Effector memory CD8-positive, alpha-beta T cell (primary cell): ENCODE data around the gene TMEM132C.

ENCODE experiments used
- ATAC-seq: fragments of 150-1000 bp; cut with Tn5 transposase; replicated peaks from 2 replicates; pipeline ENCODE4 v1.10.0; 2021; ENCODE audit warnings: mild to moderate bottlenecking, moderate library complexity
- DNase-seq, 3 experiments: peaks; one replicate each; pipeline ENCODE4 v3.0.0; 2021
- H3K27ac Mint-ChIP-seq, 2 donors: one replicate each; pipeline ENCODE4 v1.8.0; 2022; ENCODE audit warnings: mild to moderate bottlenecking in 2 of 2, mixed read lengths in 2 of 2, moderate library complexity in 2 of 2
- H3K27me3 Mint-ChIP-seq, 2 donors: one replicate each; pipeline ENCODE4 v1.8.0; 2022; ENCODE audit warnings: mixed read lengths in 2 of 2
- H3K36me3 Mint-ChIP-seq: one replicate; pipeline ENCODE4 v1.8.0; 2022; ENCODE audit warnings: mild to moderate bottlenecking, moderate library complexity, mixed read lengths; ENCODE audit not compliant: insufficient read depth
- H3K4me1 Mint-ChIP-seq, 2 donors: one replicate each; pipeline ENCODE4 v1.8.0; 2022; ENCODE audit warnings: low read depth in 2 of 2, mixed read lengths in 2 of 2
- H3K4me3 Mint-ChIP-seq, 2 donors: one replicate each; pipeline ENCODE4 v1.8.0; 2022; ENCODE audit warnings: mild to moderate bottlenecking in 2 of 2, mixed read lengths in 2 of 2, moderate library complexity in 2 of 2
- H3K9me3 Mint-ChIP-seq, 2 donors: one replicate each; pipeline ENCODE4 v1.8.0; 2022; ENCODE audit warnings: mixed read lengths in 2 of 2

TMEM132C gene

DNA sequence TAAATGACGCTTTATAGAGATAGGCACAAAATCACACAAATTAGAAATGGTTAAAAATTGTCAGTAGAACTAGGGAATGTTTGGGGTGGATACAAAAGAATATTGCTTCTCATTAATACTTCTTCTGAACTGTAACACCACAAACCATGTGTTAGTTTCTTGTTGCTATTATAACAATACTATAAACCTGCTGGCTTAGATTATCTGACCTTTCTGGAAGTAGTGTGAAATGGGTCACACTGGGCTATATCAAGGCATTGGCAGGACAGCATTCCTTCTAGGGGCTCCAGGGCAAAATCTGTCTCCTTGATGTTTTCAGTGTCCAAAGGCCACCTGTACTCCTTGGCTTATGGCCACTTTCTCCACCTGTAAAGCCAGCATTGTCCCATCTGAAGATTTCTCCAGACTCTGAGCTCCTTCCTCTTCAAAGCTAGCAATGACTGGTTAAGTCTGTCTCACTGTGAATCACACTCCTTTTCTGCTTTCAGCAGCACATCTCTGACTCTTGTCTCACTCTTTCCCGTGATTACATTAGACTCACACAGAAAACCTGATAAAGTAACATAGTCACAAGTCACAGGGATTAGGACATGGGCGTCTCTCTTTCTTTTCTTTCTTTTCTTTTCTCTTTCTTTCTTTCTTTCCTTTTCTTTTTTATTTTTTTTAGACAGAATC, 470.5 kb downstream of the TMEM132C start:
- Mint-ChIP-seq H3K27ac (peak overlapping the region; percentile 53 to 78), H3K4me1 (peaks cover 27 to 50% of the 10 kb centered on the region in 2 donors), H3K27me3 (peaks cover 0 to 5% of the 10 kb centered on the region in 2 donors), H3K9me3 (peaks cover 7 to 11% of the 10 kb centered on the region in 2 donors), H3K36me3 (peaks cover 5% of the 10 kb centered on the region), H3K4me3 (peak overlapping the region in 1 of 2 donors; percentile 27)
- DNase-seq (no peak), ATAC-seq (peak; percentile 24)

DNA sequence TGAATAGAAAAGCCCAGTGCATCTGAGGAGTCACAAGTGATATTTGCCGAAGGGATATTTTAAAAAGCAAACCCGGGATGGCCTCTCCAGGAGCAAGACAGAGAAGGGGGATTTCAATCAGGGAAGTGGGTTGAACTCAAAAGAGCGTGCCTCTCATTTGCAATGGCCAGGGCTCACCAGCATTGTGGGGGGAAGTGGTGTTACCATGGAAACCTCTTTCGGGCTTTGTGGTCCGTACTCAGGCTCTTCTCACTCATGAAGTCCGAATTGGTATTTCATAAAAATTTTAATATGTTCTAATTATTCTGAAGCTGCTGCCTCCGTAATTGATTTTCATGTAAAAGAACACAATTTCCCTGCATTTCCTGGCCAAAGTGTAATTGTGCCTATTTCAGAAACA, 476.9 kb downstream of the TMEM132C start:
- H3K36me3 Mint-ChIP-seq = peaks cover 3% of the 10 kb centered on the region
- peak overlapping the region; percentile 65 to 67 for H3K4me3 Mint-ChIP-seq
- ATAC-seq (no peak), DNase-seq (no peak)
- peaks cover 7% of the 10 kb centered on the region in 2 donors for H3K9me3 Mint-ChIP-seq
- no peaks in the 10 kb centered on the region for H3K27me3 Mint-ChIP-seq
- peaks cover 55 to 67% of the 10 kb centered on the region in 2 donors for H3K4me1 Mint-ChIP-seq
- H3K27ac Mint-ChIP-seq = peak overlapping the region; percentile 94 to 96

DNA sequence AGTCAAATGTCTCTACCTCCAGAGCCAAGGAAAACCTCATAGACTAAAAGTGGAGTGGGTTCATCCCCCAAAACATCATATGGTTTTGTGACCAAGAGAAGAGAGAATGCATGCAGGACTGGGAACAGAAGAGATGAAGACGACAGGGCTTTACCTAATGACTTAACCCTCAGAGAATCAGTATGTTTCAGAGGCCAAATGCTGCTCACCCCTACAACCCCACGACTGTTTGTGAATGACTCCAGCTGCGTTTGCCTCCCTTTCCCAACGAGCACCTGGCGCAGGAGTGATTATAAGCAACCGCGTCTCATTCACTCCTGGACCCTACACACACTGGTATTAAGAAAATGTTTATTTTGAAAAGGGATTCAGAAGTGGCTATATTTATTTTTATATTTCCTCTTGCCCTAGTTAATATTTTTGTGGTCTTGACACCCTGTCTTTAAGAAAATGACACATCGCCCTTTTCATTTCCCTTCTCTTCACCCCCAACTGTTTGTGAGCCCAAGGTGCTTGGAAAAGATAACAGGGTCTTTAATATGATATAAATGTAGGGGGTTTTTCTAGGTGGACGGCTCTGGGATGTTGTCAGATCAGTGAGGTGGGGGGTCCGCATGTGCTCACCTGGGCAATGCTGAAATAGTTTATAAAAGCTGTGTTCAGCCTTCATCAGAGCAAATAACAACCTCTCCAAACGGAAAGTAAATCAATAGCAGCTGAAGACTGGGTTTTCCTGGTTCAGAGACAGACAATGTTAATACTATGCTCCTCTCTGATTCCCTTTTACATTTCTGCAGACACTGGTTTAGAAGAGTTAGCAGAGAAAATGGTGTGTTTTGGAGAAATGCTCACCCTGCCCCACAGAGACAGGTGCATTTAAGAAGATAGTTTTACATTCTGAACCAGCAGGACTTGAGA, 479.1 kb downstream of the TMEM132C start:
- peak overlapping the region; percentile 69 to 76 for H3K4me3 Mint-ChIP-seq
- ATAC-seq (peak; percentile 87), DNase-seq (no peak)
- no peaks in the 10 kb centered on the region for H3K27me3 Mint-ChIP-seq
- H3K36me3 Mint-ChIP-seq = peaks cover 3% of the 10 kb centered on the region
- peak overlapping the region; percentile 94 to 96 for H3K27ac Mint-ChIP-seq
- H3K9me3 Mint-ChIP-seq = no peaks in the 10 kb centered on the region
- H3K4me1 Mint-ChIP-seq = peaks cover 52 to 61% of the 10 kb centered on the region in 2 donors

DNA sequence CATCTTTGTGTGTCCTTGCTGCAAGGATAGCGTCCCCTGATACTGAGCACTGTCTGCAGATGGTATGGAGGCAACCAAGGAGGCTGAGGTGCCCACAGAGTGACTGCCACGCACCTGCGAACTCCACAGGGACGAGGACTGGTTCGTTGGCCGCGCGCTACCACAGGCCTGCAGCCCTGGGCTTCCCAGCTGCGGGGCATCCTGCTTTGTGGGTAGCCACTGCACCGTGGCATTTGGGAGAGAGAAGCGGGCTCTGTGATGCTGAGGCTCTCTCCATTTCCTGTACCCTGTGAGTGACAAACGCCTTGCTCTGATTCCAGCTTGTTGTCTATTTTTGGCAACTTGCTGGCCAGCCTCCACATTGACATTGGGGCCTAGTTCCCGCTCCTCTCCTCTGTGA, 480.5 kb downstream of the TMEM132C start:
- H3K27me3 Mint-ChIP-seq = no peaks in the 10 kb centered on the region
- peaks cover 3% of the 10 kb centered on the region for H3K36me3 Mint-ChIP-seq
- H3K4me1 Mint-ChIP-seq = peaks cover 49 to 53% of the 10 kb centered on the region in 2 donors
- no peaks in the 10 kb centered on the region for H3K9me3 Mint-ChIP-seq
- DNase-seq (no peak), ATAC-seq (no peak)
- H3K4me3 Mint-ChIP-seq = peak overlapping the region; percentile 69 to 76
- H3K27ac Mint-ChIP-seq = peak overlapping the region; percentile 94 to 96

DNA sequence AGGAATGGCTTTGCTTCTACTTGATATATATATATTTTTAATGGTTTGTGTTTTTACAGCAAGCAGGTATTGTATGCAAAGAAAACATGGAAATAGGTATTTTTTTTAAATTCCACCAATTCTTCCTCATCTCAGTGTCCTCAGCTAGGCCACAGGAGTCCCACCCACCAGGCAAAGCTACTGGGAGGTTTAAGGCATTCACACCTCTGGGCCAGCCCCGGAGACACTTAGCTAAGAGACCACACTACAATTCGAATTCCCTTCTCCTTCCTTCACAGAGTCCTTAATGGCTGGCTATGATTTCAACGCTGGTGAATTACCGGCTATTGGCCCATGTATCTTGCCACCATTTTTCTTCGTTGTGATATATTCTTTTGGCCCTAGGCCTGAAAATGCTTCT, 485.4 kb downstream of the TMEM132C start:
- ATAC-seq (no peak), DNase-seq (no peak)
- no peak overlapping the region for H3K27ac Mint-ChIP-seq
- no peaks in the 10 kb centered on the region for H3K9me3 Mint-ChIP-seq
- peaks cover 20 to 24% of the 10 kb centered on the region in 2 donors for H3K4me1 Mint-ChIP-seq
- no peaks in the 10 kb centered on the region for H3K36me3 Mint-ChIP-seq
- no peak overlapping the region for H3K4me3 Mint-ChIP-seq
- no peaks in the 10 kb centered on the region for H3K27me3 Mint-ChIP-seq

DNA sequence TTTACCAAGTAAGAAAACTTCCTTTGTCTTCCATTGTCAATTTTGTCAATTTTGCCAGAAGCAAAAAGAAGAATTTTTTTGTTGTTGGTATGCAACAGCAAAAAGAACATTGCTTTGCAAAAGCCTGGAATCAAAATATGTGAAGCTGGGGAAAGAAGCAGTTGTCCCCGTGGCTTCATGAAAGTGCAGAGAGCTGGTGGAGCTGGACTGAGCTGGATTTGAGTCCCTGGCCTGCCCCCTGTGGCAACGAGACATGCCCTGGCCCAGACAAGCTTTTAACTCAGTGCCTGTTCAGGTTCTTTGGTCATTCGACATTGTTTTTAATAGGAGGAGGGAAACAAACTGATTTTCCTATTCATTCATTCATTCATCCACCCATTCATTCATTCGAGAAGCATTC, 486.5 kb downstream of the TMEM132C start:
- H3K9me3 Mint-ChIP-seq = no peaks in the 10 kb centered on the region
- H3K27ac Mint-ChIP-seq = peak overlapping the region in 1 of 2 donors; percentile 19
- no peak for DNase-seq

DNA sequence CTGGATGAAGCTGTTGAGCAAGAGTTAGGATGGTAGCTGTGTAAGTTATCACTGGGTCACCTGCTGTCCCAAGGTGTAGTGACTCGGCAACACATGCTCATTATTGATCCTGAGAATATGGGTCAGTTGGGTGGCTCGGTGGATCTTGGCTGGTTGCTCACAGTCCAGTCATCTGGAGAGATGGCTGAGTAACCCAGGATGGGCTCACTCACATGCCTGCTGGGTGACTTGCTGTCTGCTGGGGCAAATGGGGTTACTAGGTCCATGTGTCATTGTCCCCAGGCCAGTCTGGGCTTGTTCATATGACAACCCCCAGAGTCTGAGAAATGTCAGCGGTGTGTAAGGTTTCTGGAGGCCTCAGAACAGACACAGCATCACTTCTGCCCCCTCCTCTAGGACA, 487.3 kb downstream of the TMEM132C start:
- no peak for ATAC-seq
- no peaks in the 10 kb centered on the region for H3K9me3 Mint-ChIP-seq
- DNase-seq = no peak
- H3K4me3 Mint-ChIP-seq = no peak overlapping the region
- peaks cover 8 to 11% of the 10 kb centered on the region in 2 donors for H3K4me1 Mint-ChIP-seq
- H3K27me3 Mint-ChIP-seq = no peaks in the 10 kb centered on the region
- no peaks in the 10 kb centered on the region for H3K36me3 Mint-ChIP-seq
- peak overlapping the region in 1 of 2 donors; percentile 36 for H3K27ac Mint-ChIP-seq

More for the DNA sequence above, 486.5 kb downstream of the TMEM132C start:
- Mint-ChIP-seq H3K36me3 (no peaks in the 10 kb centered on the region), H3K4me3 (no peak overlapping the region), H3K27me3 (no peaks in the 10 kb centered on the region), H3K4me1 (peaks cover 11 to 13% of the 10 kb centered on the region in 2 donors)
- no peak for ATAC-seq

DNA sequence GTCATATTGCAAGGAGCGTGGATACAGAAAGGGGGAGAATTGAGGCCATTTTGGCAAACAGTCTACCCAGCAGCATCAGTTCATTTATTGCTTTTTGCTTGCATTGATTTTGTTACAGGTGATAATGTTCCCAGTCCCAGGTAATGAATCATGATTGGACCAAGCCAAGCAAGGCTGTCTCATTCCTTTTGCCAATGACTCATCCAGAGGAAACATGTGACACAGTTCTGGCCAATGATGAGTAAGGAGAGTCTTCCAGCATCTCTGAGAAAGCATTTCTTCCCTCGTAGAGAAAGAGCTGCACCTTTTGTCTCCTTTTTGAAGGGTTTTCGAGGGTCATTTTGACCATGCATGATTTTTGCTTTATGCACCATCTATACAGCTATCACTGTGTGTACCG, 488.6 kb downstream of the TMEM132C start:
- DNase-seq = no peak
- Mint-ChIP-seq H3K27me3 (no peaks in the 10 kb centered on the region), H3K4me3 (no peak overlapping the region), H3K4me1 (peaks cover 8 to 11% of the 10 kb centered on the region in 2 donors), H3K9me3 (no peaks in the 10 kb centered on the region), H3K27ac (no peak overlapping the region), H3K36me3 (no peaks in the 10 kb centered on the region)
- ATAC-seq = no peak
